Dedifferentiated amniotic fluid mesenchymal stem cell (primary cell): ENCODE measurements around the gene MALSU1.

Source experiments
- DNase-seq: peaks from one replicate; pipeline ENCODE4 v3.0.0-alpha.2; 2016; ENCODE audit errors: extremely low spot score

The MALSU1 gene

DNA sequence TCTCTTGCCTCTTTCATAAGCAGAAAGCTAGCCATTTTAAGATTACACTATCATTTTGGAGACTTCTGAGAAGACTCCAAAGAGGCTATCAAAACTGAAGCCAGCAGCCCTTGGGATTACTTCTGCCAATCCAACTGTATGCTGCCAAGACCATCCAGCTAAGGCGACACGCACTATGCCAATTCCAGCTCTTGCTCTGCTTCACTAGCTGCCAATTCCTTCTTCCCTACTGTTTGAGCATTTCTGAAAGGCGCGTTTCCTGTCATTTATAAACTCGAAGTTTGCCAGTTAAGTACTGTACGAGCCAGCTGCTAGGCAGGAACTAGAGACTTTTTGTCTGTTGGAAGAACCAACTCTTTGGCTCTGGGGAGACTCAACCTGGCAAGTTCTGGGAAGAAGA, 36.5 kb downstream of the MALSU1 start:
- DNase-seq: no peak

DNA sequence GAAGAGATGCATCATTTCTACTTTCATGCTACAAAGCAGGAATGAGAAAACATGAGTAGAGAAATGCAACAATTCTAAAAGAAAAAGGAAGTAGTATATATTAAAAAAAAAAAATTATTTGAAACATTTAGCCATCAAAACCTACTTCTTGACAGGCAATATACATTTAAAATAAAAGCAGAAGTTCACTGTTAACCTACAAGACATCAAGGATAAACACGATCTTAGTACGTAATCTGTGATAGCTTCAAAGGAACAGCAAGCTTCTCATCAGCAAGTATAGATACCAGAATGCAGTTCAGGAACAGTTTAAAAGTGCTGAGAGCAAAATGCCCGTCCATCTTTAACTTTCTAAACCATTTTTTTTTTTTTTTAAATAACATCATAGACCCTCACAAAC, 36.9 kb downstream of the MALSU1 start:
- no peak for DNase-seq

DNA sequence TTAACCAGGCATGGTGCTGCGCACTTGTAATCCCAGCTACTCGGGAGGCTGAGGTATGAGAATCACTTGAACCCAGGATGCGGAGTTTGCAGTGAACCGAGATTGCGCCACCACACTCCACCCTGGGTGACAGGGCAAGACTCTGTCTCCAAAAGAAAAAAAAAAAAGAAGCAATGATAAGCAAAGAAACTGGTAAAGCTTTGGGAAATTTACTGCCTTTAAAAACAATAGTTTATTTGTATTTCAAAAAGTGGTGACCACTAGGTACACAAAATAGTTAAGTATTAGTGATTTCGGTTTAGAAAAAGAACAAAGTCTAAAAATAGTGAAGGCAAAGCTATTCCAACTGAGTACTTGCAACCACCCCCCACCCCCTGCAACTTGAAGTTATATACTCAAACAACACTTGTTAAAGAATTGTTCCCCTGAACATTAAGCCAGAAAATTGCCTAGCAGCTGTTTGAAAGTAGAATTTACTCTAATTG, 37.7 kb downstream of the MALSU1 start:
- DNase-seq: no peak

DNA sequence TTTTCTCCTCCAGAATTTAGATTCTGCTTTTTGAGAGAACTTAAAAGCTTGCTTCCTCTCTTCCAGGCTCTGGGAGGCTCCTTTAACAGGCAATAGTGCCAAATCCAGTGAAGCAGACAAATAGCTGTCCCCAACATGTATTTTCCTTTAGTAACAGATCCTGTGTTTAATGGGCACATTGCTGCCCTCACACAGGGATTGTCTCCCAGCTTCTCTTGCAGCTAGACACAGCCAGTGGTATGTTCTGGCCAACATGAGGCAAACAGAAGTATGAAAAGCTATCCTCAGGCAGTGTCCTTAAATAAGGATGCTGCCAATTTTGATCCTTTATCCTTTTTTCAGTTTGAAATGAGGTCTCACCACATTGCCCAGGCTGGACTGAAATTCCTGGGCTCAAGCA, 38.2 kb downstream of the MALSU1 start:
- no peak for DNase-seq

DNA sequence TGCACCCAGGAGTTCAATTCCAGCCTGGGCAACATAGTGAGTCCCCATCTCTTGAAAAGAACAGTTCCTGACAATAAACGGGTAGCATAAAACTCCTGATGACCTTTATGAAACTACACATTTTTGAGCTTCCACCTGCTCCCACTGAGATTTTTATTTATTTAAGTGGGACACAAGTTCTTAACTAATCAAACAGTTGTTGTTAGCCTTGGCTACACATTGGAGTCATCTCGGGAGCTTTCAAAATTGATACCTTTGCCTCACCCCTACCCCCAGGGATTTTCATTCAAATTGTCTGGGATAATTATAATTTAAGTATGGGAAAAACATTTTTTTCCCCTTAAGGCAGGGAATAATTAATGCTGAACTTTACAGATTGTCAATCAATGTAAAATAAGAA, 39.3 kb downstream of the MALSU1 start:
- DNase-seq: no peak

DNA sequence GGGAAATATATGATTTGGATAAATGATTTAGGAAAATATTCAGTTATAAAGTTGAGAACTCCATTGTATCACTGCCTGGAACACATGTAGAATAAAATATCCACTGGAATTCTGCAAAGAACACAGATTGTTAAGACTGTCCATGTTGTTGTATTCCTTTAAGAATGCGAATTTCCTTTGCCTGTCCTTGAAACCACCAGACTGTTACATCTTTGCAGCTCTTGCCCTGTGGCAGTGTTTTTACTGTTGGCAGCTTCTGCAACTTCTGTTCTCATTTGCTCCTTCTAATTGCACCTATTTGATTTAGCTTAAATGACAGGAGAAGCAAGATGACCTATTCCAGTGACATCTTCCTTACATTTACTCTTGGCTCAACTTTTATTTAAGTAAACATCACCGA, 39.7 kb downstream of the MALSU1 start:
- no peak for DNase-seq

DNA sequence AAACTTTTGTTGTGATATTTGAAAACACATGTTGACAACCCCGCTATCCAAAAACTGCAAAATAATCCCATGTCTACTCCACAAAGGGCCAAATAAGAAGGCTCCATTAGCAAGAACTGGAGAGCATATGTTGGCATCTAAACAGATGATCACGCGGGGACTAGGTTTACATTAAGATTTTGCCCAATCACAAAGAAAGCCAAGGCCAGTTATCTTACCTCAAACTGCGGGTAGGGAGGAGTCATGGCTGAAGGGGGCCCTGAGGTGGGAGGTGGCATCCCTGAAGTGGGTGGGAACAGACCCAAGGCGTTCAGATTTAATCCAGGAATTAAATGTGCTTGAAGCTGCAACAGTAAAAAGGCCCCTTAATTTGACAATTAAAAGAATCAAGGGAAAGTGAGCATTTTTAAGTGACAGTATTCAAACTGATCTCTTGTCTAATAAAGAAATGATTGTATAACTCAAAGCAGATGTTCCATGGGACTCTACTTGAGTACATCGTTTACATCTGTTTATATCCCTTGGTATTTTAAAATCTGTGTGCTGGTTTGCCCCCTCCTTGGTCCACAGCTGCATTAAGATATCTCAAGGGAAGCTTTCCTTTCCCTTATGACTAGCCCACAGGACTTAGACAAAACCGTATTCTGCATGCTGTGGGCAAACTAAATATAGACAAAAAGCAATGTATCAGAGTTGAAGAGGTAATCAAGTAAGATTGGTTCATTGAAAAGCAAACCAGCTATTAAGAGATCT, 42.9 kb downstream of the MALSU1 start:
- DNase-seq: no peak

DNA sequence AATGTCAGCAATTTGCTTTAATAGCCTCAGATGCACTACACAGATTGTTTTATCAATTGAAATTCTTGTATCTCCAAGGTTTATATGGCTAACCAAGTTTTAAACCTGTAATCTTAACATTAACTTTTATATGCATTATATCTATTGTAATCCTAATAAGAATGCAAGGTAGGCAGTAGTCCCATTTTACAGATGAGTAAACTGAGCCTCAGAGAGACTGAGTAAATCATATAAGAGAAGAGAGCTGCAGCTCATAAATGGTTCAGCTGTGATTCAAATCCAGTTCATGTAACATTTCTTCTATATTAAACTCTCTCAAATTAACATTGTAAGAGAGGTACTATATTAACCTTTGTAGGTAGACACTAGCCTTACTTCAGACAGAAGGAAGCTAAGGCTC, 44.0 kb downstream of the MALSU1 start:
- DNase-seq: no peak

DNA sequence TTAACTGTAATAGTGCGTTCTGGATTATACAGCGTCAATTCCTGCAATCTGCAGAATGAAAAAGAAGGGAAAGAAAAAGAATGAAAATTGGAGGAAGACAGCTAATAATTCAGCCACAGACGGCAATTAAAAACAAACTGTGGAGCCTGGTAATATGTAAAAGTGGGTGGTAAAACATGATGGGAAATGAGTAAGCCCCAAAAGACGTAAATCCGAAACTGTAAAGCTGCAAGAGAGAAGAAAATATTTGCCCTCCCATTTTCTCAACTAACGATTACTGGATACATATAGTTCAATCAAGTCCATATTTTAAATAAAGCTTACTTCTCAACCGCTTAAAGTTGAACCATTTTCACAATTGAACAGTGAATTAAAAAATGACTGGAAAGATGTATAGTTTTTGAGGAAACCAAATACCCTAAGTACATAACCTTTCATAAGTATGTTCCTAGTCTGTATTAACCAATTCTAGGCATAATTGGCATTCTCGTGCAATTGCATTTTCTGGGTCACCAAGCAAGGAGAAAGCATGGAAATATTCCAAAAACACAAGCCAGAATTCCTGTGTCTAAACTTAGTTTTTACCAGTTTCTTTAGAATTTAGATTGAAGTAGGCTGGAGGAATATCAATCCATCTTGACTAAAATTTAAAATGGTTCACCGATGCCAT, 44.8 kb downstream of the MALSU1 start:
- no peak for DNase-seq

DNA sequence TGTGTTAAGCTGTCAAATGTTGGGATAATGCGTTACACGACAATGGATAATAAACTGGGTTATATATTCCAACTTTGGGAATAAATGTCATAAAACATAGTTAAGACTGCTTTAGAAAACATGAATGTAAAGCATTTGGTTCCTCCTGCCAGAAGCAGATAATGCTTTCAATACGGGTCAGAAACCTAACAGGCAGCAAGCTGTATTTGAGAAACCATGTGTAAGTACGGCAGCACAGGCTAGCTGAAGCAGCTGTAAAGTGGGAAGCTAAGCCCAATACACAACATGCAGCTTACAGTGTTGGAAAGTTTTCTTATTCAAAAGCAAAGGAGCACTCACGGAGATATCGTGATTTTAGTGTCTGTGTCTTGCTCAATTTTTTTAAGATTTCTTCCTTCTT, 46.5 kb downstream of the MALSU1 start:
- no peak for DNase-seq

DNA sequence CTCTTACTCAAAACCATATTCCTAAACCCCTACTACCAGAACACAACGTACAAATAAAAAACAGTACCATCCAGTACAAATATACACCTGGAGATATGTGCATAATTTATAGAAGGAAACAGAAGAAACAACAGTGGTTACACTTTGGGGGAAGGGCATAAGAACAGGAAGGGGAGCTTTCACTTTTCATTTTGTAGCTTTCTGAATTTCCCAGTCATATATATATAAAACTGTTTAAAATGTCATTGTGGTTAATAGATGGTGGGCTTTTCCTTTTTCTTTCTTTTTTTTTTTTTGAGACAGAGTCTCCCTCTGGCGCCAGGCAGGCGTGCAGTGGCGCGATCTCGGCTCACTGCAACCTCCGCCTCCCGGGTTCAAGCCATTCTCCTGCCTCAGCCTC, 47.2 kb downstream of the MALSU1 start:
- DNase-seq: no peak

DNA sequence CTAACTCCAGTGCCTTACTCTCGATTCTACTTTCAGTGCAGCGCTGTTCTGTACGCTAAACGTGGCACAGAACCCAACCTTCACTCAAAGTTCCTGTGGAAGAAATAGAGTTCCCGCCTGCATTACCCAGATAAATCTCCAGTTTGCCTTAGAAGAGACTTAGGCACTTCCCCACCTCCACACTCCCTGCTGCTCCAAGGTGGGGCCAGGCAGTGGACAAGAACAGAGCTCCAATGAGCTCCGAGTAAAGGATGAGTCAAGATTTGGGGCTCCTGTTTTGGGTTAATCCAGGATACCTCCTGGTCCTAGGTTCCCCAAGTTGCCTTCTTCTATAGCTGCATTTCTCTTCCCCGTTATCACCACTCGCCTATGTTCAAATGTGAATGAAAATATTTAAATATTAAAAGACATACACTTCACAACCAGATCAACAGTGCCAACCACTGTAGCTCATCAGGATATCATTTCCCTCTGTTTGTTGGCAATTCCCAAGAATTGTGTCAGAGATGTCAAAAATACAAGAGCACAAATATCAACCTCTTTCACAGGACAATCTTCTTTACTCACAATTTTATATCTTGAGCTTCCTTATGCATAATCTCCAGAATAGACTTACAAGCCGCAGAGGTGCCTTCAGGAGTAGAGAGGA, 48.0 kb downstream of the MALSU1 start:
- DNase-seq: no peak

DNA sequence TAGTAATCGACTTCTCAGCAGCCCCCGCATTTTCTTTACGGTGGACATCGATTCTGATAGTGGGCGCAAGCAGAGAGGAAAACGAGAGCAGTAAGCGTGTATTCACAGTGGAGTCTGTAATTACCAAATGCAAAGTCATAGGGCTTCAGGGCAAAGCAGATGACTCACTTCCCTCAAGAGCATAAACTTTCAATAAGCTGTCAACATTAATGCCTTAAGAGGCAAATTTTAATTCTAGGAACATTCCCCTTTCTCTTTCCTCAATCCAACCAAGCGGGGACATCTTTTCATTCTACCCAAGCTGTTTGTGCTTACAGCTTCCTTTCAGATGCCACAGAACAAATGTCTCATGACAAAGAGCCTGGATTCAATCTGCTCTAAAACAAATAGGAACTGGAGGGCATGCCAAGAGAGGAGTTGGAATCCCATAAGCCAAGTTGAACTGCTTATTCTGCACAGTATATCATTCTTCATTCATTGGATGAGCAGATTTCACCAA, 48.6 kb downstream of the MALSU1 start:
- DNase-seq: peak; percentile 89

DNA sequence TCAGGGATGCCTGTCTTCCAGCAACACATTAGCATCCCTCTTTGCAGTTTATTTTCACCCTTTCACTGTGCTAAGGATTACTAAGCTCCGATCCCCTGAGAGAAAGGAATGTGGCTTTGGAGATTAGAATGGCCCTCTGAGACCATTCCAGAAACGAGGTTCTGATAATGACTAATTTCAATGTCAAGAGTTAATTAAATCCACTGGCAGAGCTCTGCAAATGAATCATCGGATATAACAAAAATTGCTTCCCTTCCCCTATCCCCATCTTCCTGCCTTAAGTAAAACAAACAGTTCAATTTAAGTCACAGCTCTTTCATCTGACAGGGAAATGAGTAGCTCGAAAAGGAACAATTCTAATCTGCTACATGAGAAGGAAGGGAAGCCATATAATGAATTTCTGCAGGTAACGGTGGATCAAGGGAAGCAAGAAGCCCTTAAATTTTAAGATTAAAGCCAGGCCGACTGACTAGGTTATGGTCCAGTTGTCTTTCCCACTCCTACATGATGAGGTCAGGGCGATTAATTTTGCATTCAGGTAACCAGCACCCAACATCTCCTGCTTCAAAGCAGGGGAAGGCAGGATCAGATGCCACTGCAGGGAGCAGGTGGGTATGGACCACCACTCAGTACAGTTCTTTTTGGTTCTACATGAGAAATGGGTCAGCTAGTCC, 50.5 kb downstream of the MALSU1 start:
- peak; percentile 43 for DNase-seq

DNA sequence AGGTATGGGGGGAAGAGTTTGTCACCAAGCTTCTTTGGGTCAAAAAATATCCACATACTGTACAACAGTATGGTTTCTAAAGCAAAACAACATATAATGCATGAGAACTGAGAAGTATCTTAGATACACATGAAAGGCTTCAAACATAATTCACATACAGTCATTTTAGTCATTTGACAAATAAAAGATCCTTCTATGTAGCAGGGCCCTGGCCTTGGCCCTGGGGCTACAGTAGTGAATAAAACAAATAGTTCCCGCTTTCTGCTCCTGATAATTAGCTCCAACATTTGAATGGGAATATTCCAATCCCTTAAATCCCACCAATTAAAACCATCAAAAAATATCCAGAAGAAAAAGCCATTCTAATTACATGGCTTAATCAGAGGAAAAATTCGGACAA, 51.3 kb downstream of the MALSU1 start:
- no peak for DNase-seq

DNA sequence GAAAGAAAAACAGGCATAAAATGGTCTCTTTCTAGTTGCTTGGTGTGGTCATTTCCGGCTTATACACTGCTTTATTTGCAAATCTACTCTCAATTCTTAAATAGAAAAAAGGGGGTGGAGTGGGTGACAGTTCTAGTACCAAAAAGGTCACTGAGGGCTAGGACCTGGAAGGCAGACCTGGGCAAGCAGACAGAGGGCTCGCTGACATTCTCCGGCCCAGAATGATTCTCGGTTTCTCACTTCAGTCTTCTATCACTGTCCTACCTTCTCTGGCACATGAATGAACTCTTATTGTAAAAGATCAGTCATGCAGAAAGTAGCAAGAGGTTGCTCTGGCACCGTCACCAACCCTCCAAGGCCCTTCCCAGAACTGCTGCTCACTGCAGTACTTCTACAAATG, 54.0 kb downstream of the MALSU1 start:
- no peak for DNase-seq

DNA sequence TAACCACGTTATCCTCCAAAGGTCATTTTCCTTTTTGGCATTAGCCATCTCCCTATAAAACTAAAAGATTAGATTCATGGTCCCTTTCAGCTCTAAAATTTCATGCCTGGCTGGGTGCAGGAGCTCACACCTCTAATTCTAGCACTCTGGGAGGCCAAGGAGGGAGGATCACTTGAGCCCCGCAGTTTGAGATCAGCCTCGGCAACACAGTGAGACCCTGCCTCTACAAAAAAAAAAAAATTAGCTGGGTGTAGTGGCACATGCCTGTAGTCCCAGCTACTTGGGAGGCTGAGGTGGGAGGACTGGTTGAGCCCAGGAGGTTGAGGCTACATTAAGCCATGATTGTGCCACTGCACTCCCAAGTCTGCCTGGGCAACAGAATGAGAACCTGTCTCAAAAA, 57.0 kb downstream of the MALSU1 start:
- DNase-seq: no peak

DNA sequence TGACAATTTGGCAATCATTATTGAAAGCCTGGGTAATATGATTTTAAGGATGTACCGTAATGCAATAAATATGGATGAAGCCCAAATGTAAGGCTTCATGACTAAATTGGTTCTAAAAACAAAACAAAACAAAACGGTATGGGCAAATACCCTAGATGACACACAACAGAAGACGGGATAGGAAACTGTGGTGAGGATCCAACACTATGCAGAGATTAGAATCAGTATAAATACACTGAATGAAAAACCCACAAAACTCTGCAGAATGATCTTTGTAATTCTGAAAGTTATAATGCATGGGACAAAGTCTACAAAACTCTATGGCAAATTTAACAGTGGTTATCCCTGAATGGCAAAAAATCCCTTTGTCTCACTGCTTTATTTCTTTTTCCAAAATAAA, 57.6 kb downstream of the MALSU1 start:
- no peak for DNase-seq

DNA sequence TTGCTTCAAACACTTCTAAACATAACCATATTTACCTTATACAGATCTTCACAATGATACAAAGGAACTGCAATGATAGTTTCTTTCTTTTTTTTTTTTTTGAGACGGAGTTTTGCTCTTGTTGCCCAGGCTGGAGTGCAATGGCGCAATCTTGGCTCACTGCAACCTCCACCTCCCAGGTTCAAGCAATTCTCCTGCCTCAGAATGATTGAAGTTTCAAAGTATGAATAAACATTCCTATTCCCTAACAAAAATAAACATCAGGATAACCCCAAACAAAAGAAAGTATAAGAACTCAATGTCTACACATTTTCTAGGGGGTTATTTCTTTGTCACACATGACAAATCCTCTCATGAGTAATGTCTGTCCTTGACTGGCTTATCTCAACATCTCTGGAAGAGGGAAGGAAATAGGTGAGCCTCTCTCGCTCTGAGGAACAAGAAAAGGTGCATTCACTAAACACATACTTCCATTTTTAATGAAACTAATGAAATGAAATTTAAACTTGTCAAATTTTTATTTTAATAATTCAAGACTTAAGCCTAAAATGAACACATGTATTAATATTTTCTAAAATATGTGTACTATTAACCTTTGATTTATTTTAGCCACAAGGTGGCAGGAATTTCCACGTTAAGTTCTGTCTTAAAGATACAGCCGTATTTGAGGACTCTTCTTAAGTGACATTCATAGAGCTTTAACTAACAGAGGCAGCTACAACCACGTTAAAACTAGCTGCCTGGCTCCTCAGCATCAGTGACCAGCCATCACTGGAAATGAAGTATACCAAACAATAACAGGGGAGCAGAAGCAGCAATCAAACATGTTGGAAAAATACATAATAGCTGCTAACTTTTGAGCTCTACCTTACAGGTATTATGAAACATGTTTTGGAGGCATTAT, 58.3 kb downstream of the MALSU1 start:
- no peak for DNase-seq

DNA sequence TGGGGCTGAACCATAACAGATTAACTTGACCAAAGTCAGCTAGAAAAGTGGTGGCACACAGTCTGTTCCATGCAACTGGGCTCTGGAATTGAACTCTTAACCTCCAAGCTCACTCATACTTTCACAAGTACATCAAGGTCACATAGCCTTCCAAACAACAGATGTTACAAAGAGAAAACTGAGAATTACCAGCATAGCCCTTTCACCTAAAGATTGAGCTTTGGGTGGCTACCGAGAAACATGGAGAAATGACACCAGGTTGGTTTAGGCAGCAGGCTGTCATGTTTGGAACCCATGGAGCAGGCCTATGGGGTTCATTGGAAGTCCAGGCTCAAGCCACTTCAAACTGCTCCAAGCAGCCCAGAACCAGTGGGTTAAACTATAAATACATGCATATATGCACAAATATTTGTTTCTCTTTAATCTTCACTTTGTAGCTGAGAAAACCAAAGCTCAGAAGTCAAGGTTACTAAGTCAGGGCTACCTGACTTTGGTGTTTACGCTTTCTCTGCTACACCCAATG, 59.1 kb downstream of the MALSU1 start:
- no peak for DNase-seq
